Measurements from ENCODE around the gene NPHP4.

NPHP4 gene

GRCh38 chr1:5980314-5981008 is 11.8 kb downstream of the NPHP4 start:
- no peak for DNase-seq
- Histone ChIP-seq H3K4me3 (ENCODE audit: low read length) (no peak overlapping the region), H3K9me3 (replicated peaks; ENCODE audit: insufficient read depth, low read length) (no peaks in the 10 kb centered on the region), H3K4me1 (ENCODE audit: low read length) (no peaks in the 10 kb centered on the region), H3K27me3 (replicated peaks; ENCODE audit: insufficient read depth, low read length) (no peaks in the 10 kb centered on the region), H4K20me1 (ENCODE audit: insufficient read depth, low read length) (no peaks in the 10 kb centered on the region), H3K27ac (ENCODE audit: low read length) (no peak overlapping the region), H3K9ac (ENCODE audit: low read length) (no peak overlapping the region), H3K9me2 (replicated peaks; ENCODE audit: insufficient read depth, low read length) (no peaks in the 10 kb centered on the region), H3K4me2 (ENCODE audit: low read depth, low read length) (no peak overlapping the region), H3K79me2 (ENCODE audit: low read length) (no peaks in the 10 kb centered on the region), H2AFZ (ENCODE audit: low read length) (no peak overlapping the region), H3K36me3 (replicated peaks; ENCODE audit: insufficient read depth, low read length) (no peaks in the 10 kb centered on the region), H3F3A (ENCODE audit: insufficient read depth, low read length) (no peaks in the 10 kb centered on the region)
- TF ChIP-seq EZH2 (optimal IDR thresholded peaks at IDR 0.05; ENCODE audit: low read depth, low read length), result no peak
- TF ChIP-seq, protein P1, sequence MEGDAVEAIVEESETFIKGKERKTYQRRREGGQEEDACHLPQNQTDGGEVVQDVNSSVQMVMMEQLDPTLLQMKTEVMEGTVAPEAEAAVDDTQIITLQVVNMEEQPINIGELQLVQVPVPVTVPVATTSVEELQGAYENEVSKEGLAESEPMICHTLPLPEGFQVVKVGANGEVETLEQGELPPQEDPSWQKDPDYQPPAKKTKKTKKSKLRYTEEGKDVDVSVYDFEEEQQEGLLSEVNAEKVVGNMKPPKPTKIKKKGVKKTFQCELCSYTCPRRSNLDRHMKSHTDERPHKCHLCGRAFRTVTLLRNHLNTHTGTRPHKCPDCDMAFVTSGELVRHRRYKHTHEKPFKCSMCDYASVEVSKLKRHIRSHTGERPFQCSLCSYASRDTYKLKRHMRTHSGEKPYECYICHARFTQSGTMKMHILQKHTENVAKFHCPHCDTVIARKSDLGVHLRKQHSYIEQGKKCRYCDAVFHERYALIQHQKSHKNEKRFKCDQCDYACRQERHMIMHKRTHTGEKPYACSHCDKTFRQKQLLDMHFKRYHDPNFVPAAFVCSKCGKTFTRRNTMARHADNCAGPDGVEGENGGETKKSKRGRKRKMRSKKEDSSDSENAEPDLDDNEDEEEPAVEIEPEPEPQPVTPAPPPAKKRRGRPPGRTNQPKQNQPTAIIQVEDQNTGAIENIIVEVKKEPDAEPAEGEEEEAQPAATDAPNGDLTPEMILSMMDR (IDR thresholded peaks at IDR 0.05; ENCODE audit: low read length), result no peak
- TF ChIP-seq EZH2phosphoT487 (IDR thresholded peaks at IDR 0.05; ENCODE audit: low read length), result no peak

DNA sequence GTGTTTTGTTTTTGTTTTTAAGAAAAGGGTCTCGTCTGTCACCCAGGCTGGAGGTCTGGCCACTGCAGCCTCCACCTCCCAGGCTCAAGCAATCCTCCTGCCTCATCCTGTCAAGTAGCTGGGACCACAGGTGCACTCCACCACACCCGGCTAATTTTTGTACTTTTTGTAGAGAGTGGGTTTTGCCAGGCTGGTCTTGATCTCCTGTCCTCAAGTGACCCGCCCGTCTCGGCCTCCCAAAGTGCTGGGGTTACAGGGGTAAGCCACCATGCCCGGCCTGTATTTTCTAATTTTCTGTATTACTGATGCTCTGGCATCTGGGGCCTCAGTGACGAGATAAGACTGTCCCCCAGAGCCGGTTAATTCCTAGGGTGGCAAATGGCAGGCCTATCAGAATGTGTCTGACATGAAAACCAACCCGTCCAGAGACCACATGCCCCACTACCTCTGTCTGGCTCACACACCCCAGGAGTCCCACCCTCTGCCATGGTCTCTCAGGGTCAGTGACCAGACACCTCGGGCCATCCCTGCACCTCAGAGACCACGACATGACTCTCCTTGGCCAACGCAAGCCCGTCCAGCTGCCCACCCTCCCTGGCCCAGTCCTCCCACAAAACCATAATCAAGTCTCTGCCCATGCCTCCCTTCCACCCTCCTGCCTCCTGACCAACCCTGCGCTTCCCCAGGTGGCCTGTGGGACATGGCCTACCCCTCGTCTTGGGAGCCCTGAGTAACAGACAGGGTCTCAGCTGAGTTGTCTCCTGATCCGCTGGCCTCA is 12.5 kb downstream of the NPHP4 start:
- Histone ChIP-seq H3K27me3 (replicated peaks; ENCODE audit: insufficient read depth, low read length) (no peaks in the 10 kb centered on the region), H3K27ac (ENCODE audit: low read length) (no peak overlapping the region), H2AFZ (ENCODE audit: low read length) (no peak overlapping the region), H3K4me3 (ENCODE audit: low read length) (no peak overlapping the region), H3K4me2 (ENCODE audit: low read depth, low read length) (no peak overlapping the region), H3K9ac (ENCODE audit: low read length) (no peak overlapping the region), H3K9me2 (replicated peaks; ENCODE audit: insufficient read depth, low read length) (no peaks in the 10 kb centered on the region), H3F3A (ENCODE audit: insufficient read depth, low read length) (no peaks in the 10 kb centered on the region), H4K20me1 (ENCODE audit: insufficient read depth, low read length) (no peaks in the 10 kb centered on the region), H3K79me2 (ENCODE audit: low read length) (no peaks in the 10 kb centered on the region), H3K36me3 (replicated peaks; ENCODE audit: insufficient read depth, low read length) (no peaks in the 10 kb centered on the region), H3K4me1 (ENCODE audit: low read length) (no peaks in the 10 kb centered on the region), H3K9me3 (replicated peaks; ENCODE audit: insufficient read depth, low read length) (no peaks in the 10 kb centered on the region)
- TF ChIP-seq EZH2 (optimal IDR thresholded peaks at IDR 0.05; ENCODE audit: low read depth, low read length), result no peak
- TF ChIP-seq, protein P1 (IDR thresholded peaks at IDR 0.05; ENCODE audit: low read length), result no peak
- no peak for TF ChIP-seq EZH2phosphoT487 (IDR thresholded peaks at IDR 0.05; ENCODE audit: low read length)
- DNase-seq, result no peak

DNA sequence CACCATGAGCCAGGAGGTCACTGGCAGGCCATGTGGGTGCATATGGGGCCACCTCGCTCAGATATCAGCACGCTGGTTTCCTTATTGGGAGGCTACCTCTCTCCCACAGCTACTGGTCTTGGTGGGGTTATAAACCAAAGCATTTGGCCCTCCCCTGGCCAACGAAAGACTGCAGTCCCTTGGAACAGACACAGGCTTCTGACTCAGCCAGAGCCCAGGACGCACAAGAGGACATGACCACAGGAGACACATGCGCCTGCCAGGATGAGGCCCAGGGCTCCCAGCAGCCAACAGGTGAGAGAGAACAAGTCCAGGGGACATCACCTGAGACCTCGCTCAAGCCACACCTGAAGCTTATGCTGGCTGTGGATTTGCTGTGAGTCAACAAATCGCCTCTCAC is 13.8 kb downstream of the NPHP4 start:
- Histone ChIP-seq H4K20me1 (ENCODE audit: insufficient read depth, low read length) (no peaks in the 10 kb centered on the region), H3K9me3 (replicated peaks; ENCODE audit: insufficient read depth, low read length) (no peaks in the 10 kb centered on the region), H3K4me3 (ENCODE audit: low read length) (no peak overlapping the region), H3K79me2 (ENCODE audit: low read length) (no peaks in the 10 kb centered on the region), H3K9me2 (replicated peaks; ENCODE audit: insufficient read depth, low read length) (no peaks in the 10 kb centered on the region), H3K4me1 (ENCODE audit: low read length) (no peaks in the 10 kb centered on the region), H3K36me3 (replicated peaks; ENCODE audit: insufficient read depth, low read length) (no peaks in the 10 kb centered on the region), H3F3A (ENCODE audit: insufficient read depth, low read length) (no peaks in the 10 kb centered on the region), H3K4me2 (ENCODE audit: low read depth, low read length) (no peak overlapping the region), H3K9ac (ENCODE audit: low read length) (no peak overlapping the region), H2AFZ (ENCODE audit: low read length) (no peak overlapping the region), H3K27me3 (replicated peaks; ENCODE audit: insufficient read depth, low read length) (no peaks in the 10 kb centered on the region), H3K27ac (ENCODE audit: low read length) (no peak overlapping the region)
- DNase-seq, result no peak
- TF ChIP-seq EZH2phosphoT487 (IDR thresholded peaks at IDR 0.05; ENCODE audit: low read length), result no peak
- TF ChIP-seq EZH2 (optimal IDR thresholded peaks at IDR 0.05; ENCODE audit: low read depth, low read length), result no peak
- TF ChIP-seq, protein P1 (IDR thresholded peaks at IDR 0.05; ENCODE audit: low read length), result no peak

Data from MM.1S (cell line).